Right forelimb (tissue), 1 donor: ENCODE measurements around the gene DGCR8.

ENCODE experiments used
- DNase-seq: peaks from one replicate; pipeline ENCODE4 v3.0.0-alpha.2; 2018

The DGCR8 gene

DNA sequence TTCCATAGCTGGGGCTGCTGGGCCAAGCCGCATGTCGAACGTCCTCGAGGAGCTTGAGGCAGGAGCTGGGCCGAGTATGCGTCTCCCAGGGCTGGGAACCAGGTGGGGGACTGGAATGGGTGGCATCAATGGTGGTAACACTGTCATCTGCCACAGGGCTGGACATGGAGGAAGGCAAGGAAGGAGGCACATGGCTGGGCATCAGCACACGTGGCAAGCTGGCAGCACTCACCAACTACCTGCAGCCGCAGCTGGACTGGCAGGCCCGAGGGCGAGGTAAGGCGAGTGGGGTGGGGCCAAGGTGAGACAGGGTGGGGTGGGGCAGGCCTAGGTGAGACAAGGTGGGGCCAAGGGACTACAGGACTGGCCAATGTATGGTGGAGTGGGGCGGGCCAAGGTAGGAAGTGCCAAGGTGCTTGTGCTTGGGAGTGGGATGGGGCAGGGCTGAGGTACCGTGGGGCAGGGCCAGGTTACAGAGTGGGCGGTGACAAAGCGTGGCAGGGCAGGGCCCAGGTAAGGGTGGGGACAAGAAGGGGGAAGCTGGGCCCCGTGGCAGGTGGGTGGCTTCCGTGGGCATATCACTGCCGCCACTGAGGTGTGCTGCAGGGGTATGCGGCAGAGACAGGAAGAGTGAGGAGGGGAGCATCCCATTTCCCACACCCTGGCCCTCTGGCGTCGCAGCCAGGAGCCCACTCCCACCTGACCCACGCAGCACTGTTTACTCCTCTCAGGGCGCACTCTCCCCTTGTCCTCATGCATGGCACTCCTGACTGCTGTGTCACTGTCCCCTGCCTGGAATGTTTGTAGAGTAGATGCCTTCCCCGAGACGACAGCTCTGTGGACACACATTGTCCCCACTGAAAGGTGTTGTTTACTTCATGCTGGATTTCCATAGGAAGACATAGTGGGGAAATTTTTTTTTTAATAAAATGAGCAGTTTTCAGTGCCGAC, 27.5 kb upstream of the DGCR8 start:
- DNase-seq, result peak; percentile 31

DNA sequence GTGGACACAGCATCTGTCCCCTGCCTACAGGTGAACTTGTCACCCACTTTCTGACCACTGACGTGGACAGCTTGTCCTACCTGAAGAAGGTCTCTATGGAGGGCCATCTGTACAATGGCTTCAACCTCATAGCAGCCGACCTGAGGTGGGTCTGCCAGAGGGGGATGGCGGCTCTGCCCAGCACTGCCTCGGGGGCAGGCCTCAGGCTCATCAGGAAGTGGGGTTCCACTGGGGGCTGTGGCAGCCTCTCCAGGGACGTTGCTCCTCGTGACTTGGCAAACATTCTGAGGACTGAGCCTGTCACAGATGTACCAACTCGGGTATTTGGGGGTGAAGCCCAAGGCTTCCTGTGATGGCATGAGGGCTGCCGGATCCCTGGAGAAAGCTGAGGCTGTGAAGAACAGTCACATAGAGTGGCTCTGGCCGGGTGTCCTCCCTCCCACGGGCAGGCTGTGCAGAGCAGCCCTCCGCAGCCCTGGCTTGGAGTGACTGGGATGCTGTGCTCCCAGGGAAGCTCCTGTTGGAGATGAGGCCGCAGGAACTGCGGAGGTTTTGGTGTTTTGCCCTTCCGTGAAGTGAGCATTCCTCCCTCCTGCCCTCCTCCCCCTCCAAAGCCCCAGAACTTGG, 26.5 kb upstream of the DGCR8 start:
- DNase-seq, result peak; percentile 25

DNA sequence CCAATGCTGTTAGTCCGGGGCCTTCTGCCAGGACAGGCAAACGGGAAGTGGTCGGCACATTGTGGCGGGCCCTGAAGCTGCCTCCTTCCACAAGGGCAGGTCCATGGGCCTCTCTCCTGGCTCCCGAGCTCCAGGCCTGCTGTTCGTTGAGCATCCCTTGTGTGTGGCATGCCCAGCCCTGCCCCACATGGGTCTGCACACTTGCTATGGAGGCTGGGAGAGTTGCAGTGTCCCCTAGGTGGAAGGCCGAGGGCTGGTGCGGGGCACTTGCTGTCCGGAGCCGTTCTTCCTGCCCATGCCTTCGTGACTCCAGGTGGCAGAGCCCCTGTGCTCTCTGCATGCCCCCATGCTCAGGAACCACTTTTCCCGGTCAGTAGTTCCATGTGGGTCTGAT, 26.0 kb upstream of the DGCR8 start:
- no peak for DNase-seq

DNA sequence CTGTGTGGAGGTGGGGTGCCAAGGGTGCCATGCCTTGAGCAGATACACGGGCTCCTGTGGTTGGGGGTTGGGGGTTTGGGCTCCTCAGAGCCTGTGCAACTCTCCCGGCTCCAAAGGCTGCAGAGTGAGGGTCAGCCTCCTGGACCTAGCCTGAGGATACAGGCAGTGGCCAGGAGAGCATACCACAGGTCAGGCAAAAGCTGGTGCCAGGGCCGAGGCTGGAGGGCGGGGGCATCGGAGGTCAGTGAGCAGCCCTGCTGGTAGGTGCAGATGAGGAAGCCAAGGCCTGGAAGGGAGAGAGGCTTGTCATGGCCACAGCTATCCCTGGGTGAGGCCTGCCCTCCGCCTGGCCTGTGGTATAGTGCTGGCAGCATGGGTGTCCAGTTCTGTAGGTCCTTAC, 25.6 kb upstream of the DGCR8 start:
- DNase-seq, result peak; percentile 27

DNA sequence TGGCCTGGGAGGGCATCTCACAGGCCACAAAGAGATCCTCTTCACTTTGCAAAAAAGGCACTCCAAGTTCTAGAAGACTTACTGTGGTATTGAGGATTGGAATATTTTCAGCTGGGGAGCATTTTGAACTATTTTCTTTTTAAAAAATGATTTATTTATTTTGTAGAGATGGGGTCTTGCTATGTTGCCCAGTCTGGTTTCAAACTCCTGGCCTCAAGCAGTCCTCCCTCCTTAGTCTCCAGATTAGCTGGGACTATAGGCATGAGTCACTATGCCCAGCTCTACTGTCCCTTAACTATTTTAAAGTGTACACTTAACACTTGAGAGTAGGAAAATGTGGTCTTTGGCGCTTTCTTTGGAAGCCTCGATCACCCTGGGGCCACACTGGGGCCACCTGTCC, 24.9 kb upstream of the DGCR8 start:
- no peak for DNase-seq

DNA sequence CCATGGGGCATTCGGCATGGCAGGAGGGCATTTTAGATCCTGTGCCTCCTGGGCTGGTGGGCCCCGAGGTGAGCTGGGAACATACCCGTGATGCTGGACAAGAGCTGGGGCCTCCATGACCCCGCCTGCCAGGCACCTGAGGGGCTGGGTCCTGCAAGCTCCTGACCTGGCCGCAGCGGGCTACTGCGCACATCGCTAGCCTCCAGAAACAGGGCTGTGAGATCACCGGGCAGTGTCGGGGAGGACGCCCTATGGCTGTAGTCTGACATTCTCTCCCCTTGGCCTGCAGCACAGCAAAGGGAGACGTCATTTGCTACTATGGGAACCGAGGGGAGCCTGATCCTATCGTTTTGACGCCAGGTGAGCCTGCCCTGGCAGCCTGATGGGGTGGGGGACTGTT, 24.4 kb upstream of the DGCR8 start:
- DNase-seq, result peak; percentile 17

DNA sequence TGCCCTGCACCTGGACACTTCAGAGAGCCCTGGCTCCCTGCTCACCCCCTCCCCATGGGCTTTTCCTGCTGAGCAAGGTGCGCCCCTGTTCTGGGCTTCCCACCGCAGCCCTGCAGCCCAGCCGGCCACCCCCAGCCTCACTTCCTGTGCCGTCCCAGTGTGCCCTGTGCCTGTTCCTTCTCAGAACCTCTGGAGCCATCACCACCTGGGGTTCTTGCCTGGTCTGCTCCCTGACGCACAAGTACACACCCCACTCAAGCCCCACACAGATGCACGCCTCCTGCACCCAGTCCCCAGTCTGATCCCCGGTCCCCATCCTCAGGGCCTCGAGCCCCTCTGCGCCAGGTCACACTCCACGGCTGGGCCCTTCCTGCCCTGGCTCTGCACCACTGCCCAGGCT, 23.9 kb upstream of the DGCR8 start:
- DNase-seq, result peak; percentile 13

DNA sequence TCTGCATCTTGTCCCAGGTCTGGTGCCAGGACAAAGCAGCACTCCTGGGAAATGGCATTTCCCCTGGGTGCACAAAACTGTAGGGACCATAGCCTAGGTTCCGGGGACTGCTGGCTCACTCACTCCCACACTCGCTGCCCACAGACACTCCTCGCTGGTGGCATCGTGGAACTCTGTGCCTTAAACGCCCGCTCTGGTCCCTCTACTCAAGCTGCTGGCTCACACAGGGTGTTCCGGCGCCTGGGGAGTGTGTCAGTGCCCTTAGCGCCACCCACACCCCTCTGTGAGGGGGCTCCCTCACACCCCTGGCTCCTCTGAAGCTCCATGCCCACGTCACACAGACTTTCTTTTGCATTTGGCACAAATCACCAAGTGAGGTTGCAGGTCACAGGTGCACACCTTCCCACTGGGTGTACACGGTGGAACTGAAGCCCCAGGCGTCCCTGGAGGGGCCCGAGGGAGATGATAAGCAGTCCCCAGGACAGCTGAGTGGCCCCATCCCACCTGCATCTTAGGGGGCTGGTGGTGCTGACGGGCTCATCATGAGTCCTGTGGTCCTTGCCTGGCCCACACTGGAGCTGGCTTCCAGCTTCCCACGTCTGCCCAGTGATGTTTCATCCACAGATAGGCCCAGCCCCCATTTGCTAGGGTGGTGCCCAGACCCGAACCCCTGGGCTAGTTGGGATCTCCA, 23.2 kb upstream of the DGCR8 start:
- peak; percentile 12 for DNase-seq

DNA sequence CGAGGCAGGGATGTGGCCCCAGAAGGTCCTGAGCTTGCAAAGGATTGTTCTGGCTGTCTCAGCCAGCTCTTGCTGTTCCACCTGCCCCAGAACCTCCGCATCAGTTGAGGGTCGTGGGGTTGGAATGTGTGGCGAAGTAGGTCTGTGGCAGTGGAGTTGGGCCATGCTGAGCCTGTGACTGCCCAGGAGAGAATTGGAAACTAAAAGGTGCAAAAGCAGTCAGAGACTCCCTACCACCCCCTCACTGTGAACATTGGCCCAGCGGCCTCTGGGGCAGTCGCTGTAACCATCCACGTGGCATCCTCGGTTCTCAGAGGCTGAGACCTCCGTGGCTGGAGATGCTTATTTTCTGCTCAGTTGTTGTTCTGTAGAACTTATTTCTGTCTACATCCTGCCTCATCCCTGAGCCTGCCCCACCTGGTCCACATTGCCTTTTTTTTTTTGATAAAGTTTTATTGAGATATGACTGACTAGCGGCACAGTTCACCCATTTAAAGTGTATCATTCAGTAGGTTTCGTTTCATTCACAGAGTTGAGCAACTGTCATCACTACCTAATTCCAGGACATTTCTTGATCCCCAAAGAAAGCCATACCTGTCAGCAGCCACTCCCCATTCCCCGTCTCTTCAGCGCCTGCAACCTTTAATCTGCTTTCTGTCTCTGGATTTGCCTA, 22.3 kb upstream of the DGCR8 start:
- DNase-seq, result peak; percentile 19

DNA sequence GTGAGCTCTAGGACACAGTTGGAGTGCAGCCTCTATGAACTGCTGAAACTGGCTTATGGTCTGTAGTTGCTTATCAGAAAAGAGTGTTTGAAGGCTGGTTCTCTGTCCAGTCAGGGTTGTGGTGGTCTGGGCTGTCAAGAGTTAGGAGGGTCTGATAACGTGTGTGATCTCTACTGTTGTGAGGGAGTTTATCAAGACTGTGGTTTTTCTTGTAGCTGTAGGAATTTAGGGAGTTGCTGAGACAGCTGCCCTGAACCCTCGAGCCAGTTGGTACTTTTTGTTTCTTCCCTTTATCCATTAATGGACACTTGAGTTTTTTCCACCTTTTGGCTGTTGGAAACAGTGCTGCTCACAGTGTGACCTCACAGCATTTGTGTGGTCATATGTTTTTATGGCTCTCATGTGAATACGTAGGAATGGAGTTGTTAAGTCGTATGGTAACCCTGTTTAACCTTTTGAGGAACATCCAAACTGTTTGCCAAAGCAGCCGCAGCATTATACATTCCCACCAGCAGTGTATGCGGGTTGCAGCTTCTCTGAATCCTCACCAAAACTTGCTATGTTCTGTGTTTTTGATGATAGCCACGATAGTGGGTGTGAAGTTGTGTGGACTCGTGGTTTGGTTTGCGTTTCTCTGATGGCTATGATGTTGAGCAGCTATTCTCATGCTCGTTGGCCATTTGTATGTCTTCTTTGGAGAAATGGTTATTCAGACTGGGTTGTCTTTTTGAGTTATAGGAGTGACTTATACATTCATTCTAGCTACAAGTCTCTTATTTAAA, 20.9 kb upstream of the DGCR8 start:
- peak; percentile 11 for DNase-seq

DNA sequence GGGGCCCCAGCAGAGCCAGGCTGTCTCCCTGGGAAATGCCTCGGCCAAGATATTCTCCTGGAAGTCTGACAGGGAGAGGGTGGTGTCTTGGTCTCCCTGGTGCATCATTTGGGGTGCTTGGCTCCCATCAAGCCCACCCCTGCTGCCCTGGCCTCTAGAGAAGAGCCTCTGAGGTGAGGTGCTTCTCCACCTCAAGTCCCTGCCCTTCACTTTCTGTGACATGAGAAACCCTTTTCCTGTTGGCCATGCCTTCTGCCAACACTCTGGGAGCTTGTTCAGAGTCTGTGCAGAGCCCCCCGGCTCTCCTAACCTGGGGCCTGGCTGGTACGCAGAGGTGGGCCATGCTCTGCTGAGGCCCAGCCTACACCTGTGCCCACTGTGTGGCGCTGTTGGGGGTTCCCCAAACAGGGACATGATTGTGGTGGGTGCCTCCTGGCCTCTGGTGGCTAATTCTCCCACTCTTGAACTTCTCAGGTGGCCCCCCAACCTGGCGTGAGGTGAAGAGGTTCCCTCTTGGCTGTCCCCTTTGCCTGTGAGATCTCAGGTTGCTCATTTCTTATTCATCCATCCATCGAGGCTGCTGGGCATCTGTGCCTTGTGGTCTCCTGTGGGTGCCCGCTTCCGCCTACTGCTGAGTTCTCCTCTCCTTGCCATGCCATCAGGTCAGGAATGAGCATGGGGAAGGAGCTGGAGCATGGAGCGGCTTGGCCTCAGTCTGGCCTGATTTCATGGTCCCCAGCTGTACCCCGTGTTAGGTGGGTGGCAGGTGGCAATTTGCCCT, 19.2 kb upstream of the DGCR8 start:
- DNase-seq, result peak; percentile 33

DNA sequence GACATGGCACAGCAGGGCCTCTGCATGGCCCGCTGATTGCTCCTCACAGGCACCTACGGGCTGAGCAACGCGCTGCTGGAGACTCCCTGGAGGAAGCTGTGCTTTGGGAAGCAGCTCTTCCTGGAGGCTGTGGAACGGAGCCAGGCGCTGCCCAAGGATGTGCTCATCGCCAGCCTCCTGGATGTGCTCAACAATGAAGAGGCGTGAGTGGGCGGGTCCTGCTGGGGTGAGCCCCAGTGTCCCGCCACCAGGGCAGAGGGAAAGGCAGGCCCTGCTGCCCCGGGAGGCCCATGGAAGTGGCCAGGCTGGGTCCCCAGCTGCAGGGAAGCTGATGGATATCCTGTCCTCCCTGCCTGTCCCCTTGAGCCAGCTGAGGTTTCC, 18.6 kb upstream of the DGCR8 start:
- DNase-seq, result peak; percentile 35

DNA sequence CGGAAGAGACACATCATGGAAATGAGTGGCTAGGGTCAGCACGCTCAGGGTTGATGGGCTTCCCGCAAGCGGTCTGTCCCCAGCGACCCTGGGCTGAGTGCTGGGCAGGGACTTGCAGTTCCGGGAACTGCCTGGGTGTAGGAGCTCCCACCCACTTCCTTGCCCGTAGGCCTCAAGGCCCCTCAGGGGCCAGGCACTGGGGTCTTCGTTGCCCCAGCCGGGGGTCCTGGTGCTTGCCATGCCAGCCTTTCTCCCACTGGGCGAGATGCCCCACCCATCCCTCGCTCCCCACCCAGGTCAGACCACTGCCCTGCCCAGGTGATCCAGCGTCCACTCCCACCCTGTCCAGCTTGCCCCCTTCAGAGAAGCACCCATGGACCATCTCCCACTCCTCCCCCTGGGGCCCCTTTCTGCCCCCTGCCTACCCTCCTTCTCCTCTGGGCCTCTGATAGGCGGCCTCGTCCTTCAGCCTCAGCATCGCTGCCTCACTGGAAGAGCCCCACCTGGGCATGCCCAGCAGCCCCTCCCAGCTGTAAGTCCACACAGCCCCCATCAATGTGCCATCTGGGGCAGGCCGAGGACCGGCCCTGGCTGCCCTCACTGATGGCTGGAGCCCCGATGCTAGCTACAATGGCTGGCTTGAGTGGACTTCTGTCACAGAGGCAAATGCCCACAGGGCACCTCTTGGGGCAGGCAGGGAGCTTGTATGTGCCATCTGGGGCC, 17.8 kb upstream of the DGCR8 start:
- DNase-seq, result peak; percentile 42

DNA sequence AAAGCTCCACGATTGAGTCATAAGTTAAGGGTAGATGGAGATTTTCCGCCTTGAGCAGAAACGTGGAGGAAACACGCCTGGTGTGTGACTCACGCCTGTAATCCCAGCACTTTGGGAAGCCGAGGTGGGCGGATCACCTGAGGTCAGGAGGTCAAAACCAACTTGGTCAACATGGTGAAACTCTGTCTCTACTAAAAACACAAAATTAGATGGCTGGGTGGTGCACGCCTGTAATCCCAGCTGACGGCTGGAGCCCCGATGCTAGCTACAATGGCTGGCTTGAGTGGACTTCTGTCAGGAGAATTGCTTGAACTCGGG, 17.3 kb upstream of the DGCR8 start:
- no peak for DNase-seq

DNA sequence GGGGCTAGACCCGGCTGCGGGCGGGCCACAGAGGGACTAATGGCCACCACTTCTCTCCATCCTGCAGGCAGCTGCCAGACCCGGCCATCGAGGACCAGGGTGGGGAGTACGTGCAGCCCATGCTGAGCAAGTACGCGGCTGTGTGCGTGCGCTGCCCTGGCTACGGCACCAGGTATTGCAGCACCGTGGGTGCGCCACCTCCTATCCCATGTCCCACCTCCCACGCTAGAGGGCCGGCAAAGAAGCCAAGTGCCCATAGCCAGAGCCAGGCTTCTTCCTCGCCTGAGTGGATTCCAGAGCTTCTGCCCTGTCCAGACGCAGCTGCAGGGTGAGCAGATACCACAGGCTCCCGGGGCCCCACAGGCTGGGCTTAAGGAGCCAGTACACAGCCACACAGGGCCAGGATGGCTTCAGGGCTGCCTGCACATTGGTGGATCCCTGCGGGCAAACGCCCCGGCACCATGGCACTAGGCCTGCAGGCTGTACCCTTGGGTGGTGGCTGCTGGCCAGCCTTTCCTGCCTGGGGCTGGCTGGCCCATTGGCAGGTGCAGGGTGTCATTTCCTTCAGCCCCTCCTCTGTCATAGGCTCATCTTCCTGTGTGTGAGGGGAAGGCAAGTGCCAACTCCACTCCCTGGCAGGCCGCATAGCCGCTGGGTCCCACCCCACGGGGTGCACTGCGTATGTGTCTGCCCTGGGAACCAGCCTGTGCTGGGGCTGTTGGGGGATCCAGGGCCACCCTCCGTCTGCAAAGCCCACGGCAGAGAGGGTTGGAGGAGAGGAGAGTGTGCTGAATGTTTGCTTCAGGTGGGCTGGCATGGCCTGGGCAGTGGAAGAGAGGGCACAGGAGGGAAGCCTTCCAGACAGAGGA, 16.5 kb upstream of the DGCR8 start:
- DNase-seq, result peak; percentile 40

DNA sequence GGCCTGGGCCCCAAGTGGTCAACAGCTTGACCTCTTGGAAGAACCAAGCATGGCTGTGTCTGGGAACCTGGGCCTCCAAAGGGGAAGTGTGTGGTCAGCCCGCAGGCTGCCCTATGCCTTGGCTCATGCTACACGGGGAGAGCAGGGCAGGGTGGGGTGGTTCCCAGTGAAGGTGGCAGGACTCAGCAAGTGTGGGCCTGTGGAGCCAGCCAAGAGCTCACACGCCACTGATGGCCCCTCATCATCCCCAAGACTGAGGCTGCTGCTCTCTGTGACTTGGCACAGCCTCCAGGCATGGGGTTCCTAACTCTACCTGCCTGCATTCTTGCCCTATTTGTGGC, 15.9 kb upstream of the DGCR8 start:
- DNase-seq, result peak; percentile 22

DNA sequence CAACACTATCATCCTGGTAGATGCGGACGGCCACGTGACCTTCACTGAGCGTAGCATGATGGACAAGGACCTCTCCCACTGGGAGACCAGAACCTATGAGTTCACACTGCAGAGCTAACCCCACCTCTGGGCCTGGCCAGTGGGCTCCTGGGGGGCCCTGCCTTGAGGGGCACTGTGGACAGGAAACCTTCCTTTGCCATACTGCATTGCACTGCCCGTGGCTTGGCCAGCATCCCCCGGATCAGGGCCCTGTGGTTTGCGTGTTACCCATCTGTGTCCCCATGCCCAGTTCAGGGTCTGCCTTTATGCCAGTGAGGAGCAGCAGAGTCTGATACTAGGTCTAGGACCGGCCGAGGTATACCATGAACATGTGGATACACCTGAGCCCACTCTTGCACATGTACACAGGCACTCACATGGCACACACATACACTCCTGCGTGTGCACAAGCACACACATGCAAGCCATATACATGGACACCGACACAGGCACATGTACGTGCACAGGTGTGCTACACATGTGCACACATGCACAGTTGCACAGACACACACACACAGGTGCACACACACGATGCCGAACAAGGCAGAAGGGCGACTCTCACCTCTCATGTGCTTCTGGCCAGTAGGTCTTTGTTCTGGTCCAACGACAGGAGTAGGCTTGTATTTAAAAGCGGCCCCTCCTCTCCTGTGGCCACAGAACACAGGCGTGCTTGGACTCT, 15.3 kb upstream of the DGCR8 start:
- peak; percentile 11 for DNase-seq

DNA sequence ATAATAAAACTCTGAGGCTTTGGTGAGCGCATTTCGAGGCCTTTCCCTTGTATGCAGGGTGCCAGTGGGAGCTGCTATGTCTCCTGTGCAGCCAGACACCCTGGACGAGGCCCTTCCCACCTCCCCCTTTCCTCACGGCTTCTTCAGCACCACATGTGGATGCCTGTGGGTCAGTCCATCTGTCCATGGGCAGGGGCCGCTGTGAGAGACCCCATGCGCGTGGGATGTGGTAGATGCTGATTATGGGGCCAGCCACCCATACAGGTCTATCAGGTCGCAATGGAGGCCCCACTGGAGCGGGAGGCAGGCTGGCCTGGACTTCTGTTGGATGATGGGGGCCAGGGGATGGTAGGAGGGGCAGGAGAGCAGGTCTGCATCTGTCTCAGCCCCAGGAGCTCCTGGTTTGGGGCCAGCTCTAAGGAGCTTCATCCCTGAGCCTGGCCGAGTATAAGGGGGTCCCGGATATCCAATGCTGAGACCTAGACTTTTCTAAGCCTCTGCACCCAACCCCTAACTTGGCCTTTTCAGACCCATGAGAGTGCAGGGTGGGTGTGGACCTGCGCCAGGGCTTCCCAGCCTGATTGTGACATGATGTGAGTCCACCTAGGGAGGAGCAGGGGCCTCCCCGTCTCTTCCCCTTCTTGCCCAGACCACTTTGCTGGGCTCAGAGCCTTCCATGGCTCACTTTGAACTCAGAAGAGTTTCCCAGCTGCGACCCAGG, 14.0 kb upstream of the DGCR8 start:
- peak; percentile 18 for DNase-seq
